D721Med (cell line): ENCODE results near the gene NTMT1.
A peak's percentile ranks its signal among the peaks of the same experiment; 100 is the strongest.

Experiments used
- DNase-seq: peaks from one replicate; pipeline ENCODE4 v3.0.0; 2011; ENCODE audit warnings: low spot score; ENCODE audit not compliant: insufficient read length
- FAIRE-seq: peaks from 2 replicates; lab custom pipeline; 2011; peaks lifted over from hg19 to GRCh38; lab: Jason Lieb, UNC
- TF ChIP-seq, protein P1 (sequence below): IDR thresholded peaks from 2 replicates; pipeline ENCODE4 v1.5.1; 2012; ENCODE audit warnings: mild to moderate bottlenecking, control low read depth; ENCODE audit not compliant: insufficient read depth; ENCODE audit errors: missing control alignments

The NTMT1 gene, protein sequence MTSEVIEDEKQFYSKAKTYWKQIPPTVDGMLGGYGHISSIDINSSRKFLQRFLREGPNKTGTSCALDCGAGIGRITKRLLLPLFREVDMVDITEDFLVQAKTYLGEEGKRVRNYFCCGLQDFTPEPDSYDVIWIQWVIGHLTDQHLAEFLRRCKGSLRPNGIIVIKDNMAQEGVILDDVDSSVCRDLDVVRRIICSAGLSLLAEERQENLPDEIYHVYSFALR

DNA sequence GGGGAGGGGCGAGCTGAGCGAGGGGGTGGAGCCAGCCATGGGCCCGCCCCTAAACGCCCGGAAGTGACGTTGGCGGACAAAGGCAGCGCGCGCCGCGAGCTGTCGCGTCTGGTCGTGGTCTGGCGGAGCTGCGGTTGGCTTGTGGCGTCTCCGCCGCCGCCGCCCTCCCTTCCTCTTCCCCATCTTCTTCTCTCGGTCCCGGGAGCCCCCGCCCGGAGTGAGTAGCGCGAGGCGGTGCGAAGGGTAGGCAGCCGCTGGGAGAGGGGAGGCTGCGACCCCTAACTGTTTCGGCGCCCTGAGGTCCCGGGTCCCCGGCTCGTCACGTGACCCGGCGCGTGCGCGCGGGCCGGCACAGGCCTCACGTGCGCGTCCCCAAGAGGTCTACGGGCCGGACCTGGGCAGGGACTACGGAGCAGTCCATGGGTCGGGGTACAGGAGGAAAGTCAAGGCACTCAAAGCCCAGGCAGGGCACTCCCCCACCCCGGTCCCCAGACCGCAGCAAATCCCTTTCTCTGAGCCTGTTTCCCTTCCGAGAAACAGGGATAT lies at the start of gene NTMT1:
Gene NTMT1, plus strand, starts transcription at position 85 of the 546 bp plus-strand sequence. CDS start 6,541 bp downstream, outside the sequence.
- TF ChIP-seq, protein P1, sequence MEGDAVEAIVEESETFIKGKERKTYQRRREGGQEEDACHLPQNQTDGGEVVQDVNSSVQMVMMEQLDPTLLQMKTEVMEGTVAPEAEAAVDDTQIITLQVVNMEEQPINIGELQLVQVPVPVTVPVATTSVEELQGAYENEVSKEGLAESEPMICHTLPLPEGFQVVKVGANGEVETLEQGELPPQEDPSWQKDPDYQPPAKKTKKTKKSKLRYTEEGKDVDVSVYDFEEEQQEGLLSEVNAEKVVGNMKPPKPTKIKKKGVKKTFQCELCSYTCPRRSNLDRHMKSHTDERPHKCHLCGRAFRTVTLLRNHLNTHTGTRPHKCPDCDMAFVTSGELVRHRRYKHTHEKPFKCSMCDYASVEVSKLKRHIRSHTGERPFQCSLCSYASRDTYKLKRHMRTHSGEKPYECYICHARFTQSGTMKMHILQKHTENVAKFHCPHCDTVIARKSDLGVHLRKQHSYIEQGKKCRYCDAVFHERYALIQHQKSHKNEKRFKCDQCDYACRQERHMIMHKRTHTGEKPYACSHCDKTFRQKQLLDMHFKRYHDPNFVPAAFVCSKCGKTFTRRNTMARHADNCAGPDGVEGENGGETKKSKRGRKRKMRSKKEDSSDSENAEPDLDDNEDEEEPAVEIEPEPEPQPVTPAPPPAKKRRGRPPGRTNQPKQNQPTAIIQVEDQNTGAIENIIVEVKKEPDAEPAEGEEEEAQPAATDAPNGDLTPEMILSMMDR, result no peak
- DNase-seq, result peak; percentile 92
- no peak for FAIRE-seq

DNA sequence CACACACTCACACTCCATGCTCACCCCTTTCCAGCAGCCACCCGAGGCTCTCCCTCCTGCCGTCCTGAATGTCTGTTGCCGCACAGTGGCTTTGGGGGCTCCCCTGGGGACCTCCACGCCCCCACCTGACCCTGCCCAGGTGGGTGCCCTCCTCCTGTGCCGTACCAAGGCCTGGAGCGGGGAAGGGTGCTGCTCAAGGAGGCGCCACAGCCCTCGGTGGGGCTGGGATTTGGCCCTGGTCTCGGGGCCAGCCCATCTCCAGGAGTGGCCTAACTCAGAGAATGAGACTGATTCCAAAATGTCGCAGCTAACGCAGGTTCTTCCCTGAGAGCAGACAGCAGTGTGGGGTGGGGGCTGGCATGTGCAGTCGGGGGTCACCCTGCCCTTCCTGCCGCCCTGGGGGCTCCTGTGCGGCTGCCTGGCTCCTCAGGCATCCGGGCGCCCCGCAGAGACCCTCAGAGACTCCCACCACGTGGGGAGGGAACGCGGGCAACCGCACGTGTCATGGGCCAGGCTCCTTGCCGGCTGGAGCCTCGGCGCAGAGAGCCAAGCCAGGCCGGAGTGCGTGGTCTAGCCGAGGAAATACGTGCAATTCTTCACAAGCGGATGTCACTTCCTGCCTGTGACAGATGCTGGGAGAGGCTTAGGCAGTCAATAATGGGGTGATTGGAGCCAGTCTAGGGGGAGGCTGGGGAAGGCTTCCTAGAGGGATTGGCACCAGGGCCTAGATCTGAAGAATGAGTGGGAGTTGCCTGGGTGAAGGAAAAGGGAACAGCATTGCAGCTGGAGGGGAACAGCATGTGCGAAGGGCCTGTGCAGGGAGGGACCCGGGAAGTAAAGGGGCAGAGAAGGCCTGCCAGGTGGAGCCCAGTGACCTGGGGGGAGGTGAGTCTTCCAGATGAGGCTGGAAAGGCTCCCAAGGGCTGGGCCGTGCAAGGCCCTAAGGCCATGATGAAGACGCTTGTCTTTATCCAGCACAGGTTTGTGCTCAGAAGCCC lies 49.1 kb upstream of the NTMT1 start:
- TF ChIP-seq, protein P1, result no peak
- FAIRE-seq (no peak), DNase-seq (no peak)

DNA sequence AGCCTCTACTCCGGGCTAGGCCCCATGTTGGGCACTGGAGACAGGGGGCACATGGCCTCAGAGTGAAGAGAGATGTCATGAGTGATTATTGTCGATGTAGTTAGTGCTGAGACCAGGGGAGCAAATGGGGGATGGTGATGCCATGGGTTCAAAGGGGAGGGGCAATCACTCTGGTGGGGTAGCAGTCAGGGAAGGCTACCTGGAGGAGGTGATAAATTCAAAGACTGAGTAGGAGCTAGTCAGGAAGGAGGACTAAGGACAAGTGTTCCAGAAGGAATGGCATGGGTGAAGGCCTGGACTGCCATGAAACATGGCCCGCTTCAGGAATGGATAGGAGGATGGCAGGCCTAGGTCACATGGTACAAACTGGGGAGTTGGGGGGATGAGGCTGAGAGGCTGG lies 46.7 kb upstream of the NTMT1 start:
- TF ChIP-seq, protein P1, result no peak
- DNase-seq (no peak), FAIRE-seq (no peak)

DNA sequence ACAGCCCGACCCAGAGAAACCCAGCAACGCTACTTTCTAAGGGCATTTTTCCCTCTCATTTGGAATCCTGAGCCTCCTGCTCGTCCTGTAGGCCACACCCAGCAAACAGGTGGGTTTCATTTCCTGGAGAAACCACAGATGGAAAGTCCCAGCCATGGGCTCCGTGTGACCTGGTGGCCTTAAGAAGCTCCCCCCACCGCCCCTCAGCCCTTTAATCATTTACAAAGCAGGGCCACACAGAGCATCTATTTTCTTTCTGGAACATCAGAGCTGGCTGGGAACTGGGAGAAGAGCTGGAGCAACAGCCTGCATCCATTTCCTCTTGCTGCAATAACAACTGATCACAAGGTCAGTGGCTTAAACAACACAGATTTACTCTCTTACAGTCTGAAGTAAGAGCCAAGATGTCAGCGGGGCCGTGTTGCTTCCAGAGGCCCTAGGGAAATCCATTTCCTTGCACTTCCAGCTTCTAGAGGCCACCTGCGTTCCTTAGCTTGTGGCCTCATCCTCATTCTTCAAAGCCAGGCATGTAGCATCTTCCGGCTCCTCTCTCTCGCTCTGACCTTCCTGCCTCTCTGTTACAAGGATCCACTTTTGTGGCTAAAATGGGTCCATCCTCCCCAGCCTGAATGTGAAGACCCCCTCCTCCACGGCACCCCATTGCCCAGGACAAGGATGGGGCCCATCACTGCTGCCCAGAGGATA lies 45.6 kb upstream of the NTMT1 start:
- no peak for FAIRE-seq
- TF ChIP-seq, protein P1, result no peak
- DNase-seq, result no peak

DNA sequence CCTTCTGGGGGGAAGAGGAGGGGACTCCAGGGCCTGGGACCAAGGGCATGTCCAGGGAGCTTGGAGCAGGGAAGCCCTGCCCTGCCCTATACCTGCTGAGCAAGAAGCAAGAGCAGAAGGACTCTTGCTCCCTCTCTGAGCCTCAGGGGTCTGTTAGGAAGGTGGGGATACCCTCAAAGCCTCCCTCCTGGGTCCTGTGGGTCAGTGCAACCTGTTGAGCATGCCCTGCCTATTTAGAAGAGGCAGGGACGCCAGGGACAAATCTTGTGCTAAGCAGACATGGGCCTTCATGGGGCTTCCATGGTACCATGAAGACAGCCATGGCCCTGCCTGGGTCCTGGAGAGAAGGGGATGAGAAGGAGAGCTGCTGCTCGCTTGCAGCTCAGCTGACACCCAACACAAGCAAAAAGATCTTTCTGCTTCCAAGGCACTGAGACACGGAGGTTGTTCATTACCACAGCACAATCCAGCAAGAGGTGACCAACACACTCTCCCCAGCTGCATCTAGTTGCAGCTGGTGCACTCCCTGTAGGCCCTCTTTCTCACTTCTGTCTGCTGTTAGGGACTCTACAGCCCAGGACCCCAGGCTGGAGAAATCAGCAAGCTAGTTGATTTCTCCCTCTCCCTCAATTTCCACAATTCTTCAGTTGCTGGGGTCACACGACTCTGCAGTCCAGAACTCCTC lies 44.3 kb upstream of the NTMT1 start:
- TF ChIP-seq, protein P1, result no peak
- no peak for DNase-seq
- no peak for FAIRE-seq

DNA sequence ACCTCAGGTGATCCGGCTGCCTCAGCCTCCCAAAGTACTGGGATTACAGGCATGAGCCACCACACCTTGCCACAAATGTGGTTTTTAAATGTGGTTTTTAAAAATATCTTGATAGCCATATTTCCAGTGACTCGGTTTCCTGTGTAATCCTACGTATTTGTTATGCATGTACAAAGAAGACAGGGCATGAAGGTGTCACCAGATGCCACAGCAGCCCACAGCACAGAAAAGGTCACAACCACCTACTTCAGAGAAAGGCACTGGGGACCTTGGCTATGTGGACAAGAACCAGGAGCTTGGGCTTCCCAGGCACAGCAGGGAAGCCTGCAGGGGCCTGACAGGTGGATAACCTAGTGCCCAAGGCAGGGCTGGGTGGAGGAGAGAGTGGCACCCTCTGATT lies 43.1 kb upstream of the NTMT1 start:
- TF ChIP-seq, protein P1, result no peak
- DNase-seq, result no peak
- no peak for FAIRE-seq
